ENCODE results near the gene CCL15.

The CCL15 gene

GRCh38 chr17:36001110-36001771 is at the start of gene CCL15:
Gene CCL15 (minus strand): TSS chr17:36001553. CDS start chr17:36001492, 61 bp downstream.
- H3K27ac ChIP-seq, result no peak within 1 kb of the TSS
- no peak for TF ChIP-seq CTCF (conservative IDR thresholded peaks at IDR 0.05)

GRCh38 chr17:36049643-36050042 is 48.3 kb upstream of the CCL15 start:
- no peak overlapping the region for H3K27ac ChIP-seq
- no peak for TF ChIP-seq CTCF (conservative IDR thresholded peaks at IDR 0.05)

- no peak for TF ChIP-seq CTCF (conservative IDR thresholded peaks at IDR 0.05)
- H3K27ac ChIP-seq, result no peak overlapping the region
These were observed 46.7 kb upstream of the CCL15 start for GRCh38 chr17:36048066-36048465.

- H3K27ac ChIP-seq, result peak overlapping the region; percentile 32; the same call in 1 of the 2 replicates
- TF ChIP-seq CTCF (conservative IDR thresholded peaks at IDR 0.05), result no peak
These were observed 34.9 kb upstream of the CCL15 start for GRCh38 chr17:36036235-36036634.

- no peak overlapping the region for H3K27ac ChIP-seq
- TF ChIP-seq CTCF (conservative IDR thresholded peaks at IDR 0.05), result no peak
These were observed 32.8 kb upstream of the CCL15 start for GRCh38 chr17:36034127-36034526.

GRCh38 chr17:36030956-36031355 is 29.6 kb upstream of the CCL15 start:
- no peak overlapping the region for H3K27ac ChIP-seq
- no peak for TF ChIP-seq CTCF (conservative IDR thresholded peaks at IDR 0.05)

- H3K27ac ChIP-seq, result peak overlapping the region; percentile 55
- no peak for TF ChIP-seq CTCF (conservative IDR thresholded peaks at IDR 0.05)
These were observed 26.4 kb upstream of the CCL15 start for GRCh38 chr17:36027761-36028160.

Measured in VCaP (cell line).